Keratinocyte (primary cell): ENCODE measurements around the gene PCDHGA4. TPM values are rescaled to one million over a fixed set of nuclear protein-coding genes. Genes with fewer than 3 reads are reported as not detected.
A peak's percentile ranks its signal among the peaks of the same experiment; 100 is the strongest.

ENCODE experiments used
- DNase-seq: peaks from one replicate; pipeline ENCODE4 v3.0.0-alpha.2; 2011; ENCODE audit warnings: low read depth, missing footprints, low spot score
- FAIRE-seq: peaks from 2 replicates; lab custom pipeline; 2011; peaks lifted over from hg19 to GRCh38; lab: Jason Lieb, UNC
- H2AFZ ChIP-seq: 2 replicates; pipeline ENCODE4 v1.6.0; 2012; ENCODE audit warnings: low read length, control low read depth, inconsistent platforms; ENCODE audit not compliant: control insufficient read depth
- H3K27ac ChIP-seq: 2 replicates; pipeline ENCODE4 v1.5.1; 2011; ENCODE audit warnings: low read length; ENCODE audit not compliant: control insufficient read depth, insufficient read depth
- H3K27me3 ChIP-seq: 3 replicates; pipeline ENCODE4 v1.6.0; 2011; ENCODE audit warnings: low read length; ENCODE audit not compliant: control insufficient read depth, insufficient read depth; ENCODE audit errors: extremely low read depth
- H3K36me3 ChIP-seq, 2 experiments: 2 replicates in 1 of 2; 3 replicates in 1 of 2; pipeline ENCODE4 v1.5.1; 2011; ENCODE audit warnings: low read length in 2 of 2, mild to moderate bottlenecking in 1 of 2; ENCODE audit not compliant: control insufficient read depth in 2 of 2, insufficient read depth in 2 of 2; ENCODE audit errors: extremely low read depth in 1 of 2
- H3K4me1 ChIP-seq: 3 replicates; pipeline ENCODE4 v1.5.1; 2011; ENCODE audit warnings: low read length; ENCODE audit not compliant: control insufficient read depth, insufficient read depth; ENCODE audit errors: extremely low read depth
- H3K4me2 ChIP-seq: 3 replicates; pipeline ENCODE4 v1.6.0; 2011; ENCODE audit warnings: low read depth, low read length; ENCODE audit not compliant: control insufficient read depth, insufficient read depth; ENCODE audit errors: extremely low read depth
- H3K4me3 ChIP-seq, 3 experiments: fragments of 200-600 bp in 1 of 3; sonication (generic) in 1 of 3; 2 replicates in 2 of 3; 3 replicates in 1 of 3; pipeline ENCODE4 v1.5.1; 2011 to 2016; ENCODE audit warnings: low read length in 3 of 3, mild to moderate bottlenecking in 3 of 3, control low read depth in 2 of 3, inconsistent platforms in 1 of 3, low read depth in 1 of 3, mixed read lengths in 1 of 3, mixed run types in 1 of 3, moderate library complexity in 1 of 3; ENCODE audit not compliant: control insufficient read depth in 2 of 3, insufficient read depth in 2 of 3; ENCODE audit errors: extremely low read depth in 1 of 3
- H3K79me2 ChIP-seq: 2 replicates; pipeline ENCODE4 v1.6.0; 2012; ENCODE audit warnings: low read length; ENCODE audit not compliant: control insufficient read depth, insufficient read depth
- H3K9ac ChIP-seq: 3 replicates; pipeline ENCODE4 v1.6.0; 2011; ENCODE audit warnings: low read length; ENCODE audit not compliant: control insufficient read depth, insufficient read depth; ENCODE audit errors: extremely low read depth
- H3K9me1 ChIP-seq: 3 replicates; pipeline ENCODE4 v1.6.0; 2011; ENCODE audit warnings: low read length; ENCODE audit not compliant: control insufficient read depth, insufficient read depth; ENCODE audit errors: extremely low read depth
- H3K9me3 ChIP-seq: 2 replicates; pipeline ENCODE4 v1.5.1; 2012; ENCODE audit warnings: low read depth, low read length; ENCODE audit not compliant: control insufficient read depth
- H4K20me1 ChIP-seq: 3 replicates; pipeline ENCODE4 v1.6.0; 2011; ENCODE audit warnings: low read length; ENCODE audit not compliant: control insufficient read depth, insufficient read depth; ENCODE audit errors: extremely low read depth
- CTCF ChIP-seq, 3 experiments: IDR thresholded peaks in 1 of 3; conservative IDR thresholded peaks in 1 of 3; optimal IDR thresholded peaks in 1 of 3; 2 replicates in 2 of 3; 3 replicates in 1 of 3; pipeline versions ENCODE3 to v1.5.1; 2011; ENCODE audit warnings: low read length in 3 of 3, mild to moderate bottlenecking in 3 of 3, moderate library complexity in 2 of 3, control low read depth in 1 of 3, inconsistent platforms in 1 of 3; ENCODE audit not compliant: insufficient read depth in 2 of 3; ENCODE audit errors: extremely low read depth in 1 of 3
- EZH2 ChIP-seq: IDR thresholded peaks from one replicate; pipeline ENCODE4 v1.6.1; 2012; ENCODE audit warnings: inconsistent platforms, mild to moderate bottlenecking, low read length, moderate library complexity
- dilution Hi-C: fragments of 300-500 bp; cut with MboI; formaldehyde crosslinking; loops from one replicate; pipeline ENCODE4 v1.7.0; 2020; ENCODE audit warnings: low sequenced_read_pairs; ENCODE audit not compliant: extremely low pct_ligation_motif_present
- polyA plus RNA-seq, 5 experiments: library from polyadenylated mRNA; depleted of rRNA in 3 of 5; stranded (reverse) in 3 of 5; stranded (forward) in 1 of 5; unstranded in 1 of 5; fragments of >200 nt; gene quantifications; 1 replicate in 1 of 5; 2 replicates in 3 of 5; 3 replicates in 1 of 5; pipeline versions ENCODE4 v1.2.1 to v1.2.3, GENCODE V29; 2011 to 2012; ENCODE audit warnings: missing spikeins in 2 of 5, low read depth in 1 of 5, low replicate concordance in 1 of 5

Gene PCDHGA4
- polyA plus RNA-seq, 1 donor (not counting 4 experiments of a cell fraction or from before 2014, with no cell fraction given) = 0.05 TPM

GRCh38 chr5:141399555-141400258 lies 44.9 kb downstream of the PCDHGA4 start:
- no peaks in the 10 kb centered on the region for H3K4me1 ChIP-seq
- H3K4me3 ChIP-seq = no peak overlapping the region
- H2AFZ ChIP-seq = no peak overlapping the region
- DNase-seq (no peak), FAIRE-seq (no peak)
- no peak overlapping the region for H3K27ac ChIP-seq
- H4K20me1 ChIP-seq = no peaks in the 10 kb centered on the region
- no peak overlapping the region for H3K9ac ChIP-seq
- TF ChIP-seq CTCF (optimal IDR thresholded peaks at IDR 0.05 in 1 of 3, IDR thresholded peaks at IDR 0.05 in 1 of 3, conservative IDR thresholded peaks at IDR 0.05 in 1 of 3; ENCODE audit: extremely low read depth in 1 of 3, insufficient read depth in 2 of 3, low read length in 3 of 3) = no peak
- TF ChIP-seq EZH2 = no peak
- peaks cover 10% of the 10 kb centered on the region for H3K27me3 ChIP-seq
- H3K79me2 ChIP-seq = no peaks in the 10 kb centered on the region
- H3K9me3 ChIP-seq = peaks cover 26% of the 10 kb centered on the region
- dilution Hi-C loops = no loop called here
- no peak overlapping the region for H3K4me2 ChIP-seq
- H3K36me3 ChIP-seq = no peaks in the 10 kb centered on the region
- no peaks in the 10 kb centered on the region for H3K9me1 ChIP-seq

- Histone ChIP-seq H3K27me3 (peaks cover 10% of the 10 kb centered on the region), H4K20me1 (no peaks in the 10 kb centered on the region), H3K79me2 (no peaks in the 10 kb centered on the region), H3K36me3 (no peaks in the 10 kb centered on the region), H3K9ac (no peak within 1 kb of the TSS), H3K9me3 (peaks cover 27% of the 10 kb centered on the region), H2AFZ (no peak within 1 kb of the TSS), H3K4me3 (peak within 1 kb of the TSS; percentile 1 to 18 (median 11)), H3K27ac (no peak within 1 kb of the TSS), H3K4me2 (peak within 1 kb of the TSS; percentile 18), H3K9me1 (no peaks in the 10 kb centered on the region), H3K4me1 (no peaks in the 10 kb centered on the region)
- dilution Hi-C loops = no loop called here
- no peak for DNase-seq
- TF ChIP-seq EZH2 = no peak
- TF ChIP-seq CTCF (optimal IDR thresholded peaks at IDR 0.05 in 1 of 3, IDR thresholded peaks at IDR 0.05 in 1 of 3, conservative IDR thresholded peaks at IDR 0.05 in 1 of 3; ENCODE audit: extremely low read depth in 1 of 3, insufficient read depth in 2 of 3, low read length in 3 of 3) = peak; percentile 40 to 50 (median 47)
- no peak for FAIRE-seq
Observed at GRCh38 chr5:141402553-141403243, 47.9 kb downstream of the PCDHGA4 start, which contains the start of gene PCDHGA9. Gene PCDHGA9, plus strand, starts transcription at chr5:141402778. Its CDS starts 175 bp downstream, at chr5:141402953.
